ENCODE data around the gene NUAK1. TPM values are rescaled to one million over a fixed set of nuclear protein-coding genes. Genes with fewer than 3 reads are reported as not detected.

The NUAK1 gene
- total and polyA plus RNA-seq, 4 donors, result 2.9 to 14.1 (median 9.2) TPM

DNA sequence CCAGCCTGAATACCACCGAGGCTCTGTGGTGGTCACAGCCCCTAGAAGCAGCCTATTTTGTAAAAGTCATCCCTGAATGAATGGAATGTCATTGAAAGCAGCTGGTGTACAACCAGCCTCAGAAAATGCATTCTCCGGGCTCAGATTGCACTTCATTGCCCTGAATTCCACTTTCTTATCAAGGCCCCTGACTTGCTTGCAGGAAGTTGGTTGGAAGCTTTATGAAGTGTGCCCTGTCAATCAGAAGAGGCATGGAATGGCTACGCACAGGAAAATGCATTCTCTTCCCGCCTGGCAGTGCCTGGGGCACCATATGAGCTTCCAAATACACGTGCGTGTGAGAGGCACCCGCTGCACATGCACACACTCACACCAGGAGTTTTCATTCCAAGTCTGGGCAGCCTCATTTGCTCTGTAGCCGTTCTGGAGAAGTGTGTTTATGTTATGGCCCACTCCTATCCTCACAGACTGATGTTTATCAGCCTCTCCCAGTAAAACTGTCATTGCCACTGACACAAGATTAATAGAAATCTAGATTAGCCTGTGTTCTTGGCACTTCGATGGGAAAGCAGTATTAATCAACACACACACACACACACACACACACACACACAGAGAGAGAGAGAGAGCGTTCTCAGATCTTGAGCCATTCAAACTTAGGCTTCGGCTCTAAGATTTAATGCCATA is 63.9 kb downstream of the NUAK1 start:
- TF ChIP-seq, protein P1, sequence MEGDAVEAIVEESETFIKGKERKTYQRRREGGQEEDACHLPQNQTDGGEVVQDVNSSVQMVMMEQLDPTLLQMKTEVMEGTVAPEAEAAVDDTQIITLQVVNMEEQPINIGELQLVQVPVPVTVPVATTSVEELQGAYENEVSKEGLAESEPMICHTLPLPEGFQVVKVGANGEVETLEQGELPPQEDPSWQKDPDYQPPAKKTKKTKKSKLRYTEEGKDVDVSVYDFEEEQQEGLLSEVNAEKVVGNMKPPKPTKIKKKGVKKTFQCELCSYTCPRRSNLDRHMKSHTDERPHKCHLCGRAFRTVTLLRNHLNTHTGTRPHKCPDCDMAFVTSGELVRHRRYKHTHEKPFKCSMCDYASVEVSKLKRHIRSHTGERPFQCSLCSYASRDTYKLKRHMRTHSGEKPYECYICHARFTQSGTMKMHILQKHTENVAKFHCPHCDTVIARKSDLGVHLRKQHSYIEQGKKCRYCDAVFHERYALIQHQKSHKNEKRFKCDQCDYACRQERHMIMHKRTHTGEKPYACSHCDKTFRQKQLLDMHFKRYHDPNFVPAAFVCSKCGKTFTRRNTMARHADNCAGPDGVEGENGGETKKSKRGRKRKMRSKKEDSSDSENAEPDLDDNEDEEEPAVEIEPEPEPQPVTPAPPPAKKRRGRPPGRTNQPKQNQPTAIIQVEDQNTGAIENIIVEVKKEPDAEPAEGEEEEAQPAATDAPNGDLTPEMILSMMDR (IDR thresholded peaks at IDR 0.05; ENCODE audit: control extremely low read depth, extremely low read depth), result no peak
- peaks cover 0 to 4% (median 2%) of the 10 kb centered on the region in 4 donors for H3K36me3 ChIP-seq (ENCODE audit: control insufficient read depth in 4 of 4, insufficient read depth in 4 of 4, low read length in 4 of 4)
- H3K27ac ChIP-seq (ENCODE audit: low read depth in 1 of 2, low read length in 1 of 2), result peak overlapping the region; percentile 48 to 69
- peaks cover 4 to 56% (median 26%) of the 10 kb centered on the region in 5 donors for H3K4me1 ChIP-seq (ENCODE audit: control insufficient read depth in 5 of 5, insufficient read depth in 5 of 5, low read length in 5 of 5)
- no peaks in the 10 kb centered on the region for H3K27me3 ChIP-seq (ENCODE audit: control insufficient read depth in 3 of 3, insufficient read depth in 3 of 3, low read length in 2 of 3)
- no peaks in the 10 kb centered on the region for H3K9me3 ChIP-seq (ENCODE audit: control insufficient read depth in 4 of 4, insufficient read depth in 3 of 4, low read length in 3 of 4)
- DNase-seq (peak; percentile 82 to 92 (median 91)), ATAC-seq (ENCODE audit: insufficient read depth, low FRiP score) (no peak)
- no peak overlapping the region for H3K4me3 ChIP-seq
- H3K9ac ChIP-seq (ENCODE audit: insufficient read depth in 1 of 2, low read length in 2 of 2), result no peak overlapping the region
- 33 to 48% methylated on average over 11 of the region's 11 CpGs for WGBS, 2 donors

DNA sequence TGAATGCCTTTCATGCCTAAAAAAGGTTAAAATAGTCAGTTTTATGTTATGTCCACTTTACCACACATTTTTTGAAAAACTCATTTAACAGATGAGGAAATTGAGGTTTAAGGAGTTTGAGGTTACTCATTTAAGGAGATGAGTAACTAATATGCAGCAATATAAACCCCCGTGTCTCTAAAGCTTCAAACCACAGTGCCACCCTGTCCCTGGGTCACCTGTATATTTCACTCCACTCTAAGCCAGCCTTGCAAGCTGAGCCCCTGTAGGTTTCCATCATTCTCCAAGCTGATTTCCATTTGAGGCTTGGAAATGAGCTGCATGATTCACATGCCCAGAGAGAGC is 64.4 kb downstream of the NUAK1 start:
- 59 to 60% methylated on average over 1 of the region's 1 CpG for WGBS, 2 donors
- Histone ChIP-seq H3K27ac (ENCODE audit: low read depth in 1 of 2, low read length in 1 of 2) (peak overlapping the region; percentile 48 to 69), H3K27me3 (ENCODE audit: control insufficient read depth in 3 of 3, insufficient read depth in 3 of 3, low read length in 2 of 3) (no peaks in the 10 kb centered on the region), H3K36me3 (ENCODE audit: control insufficient read depth in 4 of 4, insufficient read depth in 4 of 4, low read length in 4 of 4) (peaks cover 0 to 7% (median 2%) of the 10 kb centered on the region in 4 donors), H3K4me1 (ENCODE audit: control insufficient read depth in 5 of 5, insufficient read depth in 5 of 5, low read length in 5 of 5) (peaks cover 3 to 55% (median 26%) of the 10 kb centered on the region in 5 donors), H3K9ac (ENCODE audit: insufficient read depth in 1 of 2, low read length in 2 of 2) (no peak overlapping the region), H3K9me3 (ENCODE audit: control insufficient read depth in 4 of 4, insufficient read depth in 3 of 4, low read length in 3 of 4) (no peaks in the 10 kb centered on the region), H3K4me3 (no peak overlapping the region)
- DNase-seq (no peak), ATAC-seq (ENCODE audit: insufficient read depth, low FRiP score) (no peak)
- TF ChIP-seq, protein P1 (IDR thresholded peaks at IDR 0.05; ENCODE audit: control extremely low read depth, extremely low read depth), result no peak

DNA sequence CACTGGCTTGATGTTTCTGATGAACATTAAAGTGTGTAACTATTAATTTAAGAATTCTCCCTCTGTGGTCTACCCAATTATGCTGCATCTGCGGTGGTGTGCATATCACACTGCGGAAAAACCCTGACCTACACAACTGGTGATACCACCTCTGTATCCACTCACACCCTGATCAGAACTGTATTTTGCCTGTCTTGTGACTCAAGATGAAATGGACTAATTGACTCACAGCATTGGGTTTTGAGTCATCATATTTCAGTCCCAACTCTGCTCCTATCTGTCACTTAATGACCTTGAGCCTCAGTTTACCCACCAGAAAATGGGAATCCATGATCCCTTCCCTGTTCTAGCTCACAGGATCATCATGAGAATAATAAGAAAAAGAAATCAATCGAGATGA is 65.6 kb downstream of the NUAK1 start:
- ATAC-seq (ENCODE audit: insufficient read depth, low FRiP score) (no peak), DNase-seq (no peak)
- 93 to 94% methylated on average over 3 of the region's 3 CpGs for WGBS, 2 donors
- H3K9ac ChIP-seq (ENCODE audit: insufficient read depth in 1 of 2, low read length in 2 of 2), result no peak overlapping the region
- peak overlapping the region in 1 of 2 donors; percentile 23 for H3K27ac ChIP-seq (ENCODE audit: low read depth in 1 of 2, low read length in 1 of 2)
- H3K4me1 ChIP-seq (ENCODE audit: control insufficient read depth in 5 of 5, insufficient read depth in 5 of 5, low read length in 5 of 5), result peaks cover 3 to 55% (median 26%) of the 10 kb centered on the region in 5 donors
- TF ChIP-seq, protein P1 (IDR thresholded peaks at IDR 0.05; ENCODE audit: control extremely low read depth, extremely low read depth), result no peak
- peaks cover 0 to 8% (median 4%) of the 10 kb centered on the region in 4 donors for H3K36me3 ChIP-seq (ENCODE audit: control insufficient read depth in 4 of 4, insufficient read depth in 4 of 4, low read length in 4 of 4)
- no peak overlapping the region for H3K4me3 ChIP-seq
- peaks cover 0 to 2% (median 0%) of the 10 kb centered on the region in 4 donors for H3K9me3 ChIP-seq (ENCODE audit: control insufficient read depth in 4 of 4, insufficient read depth in 3 of 4, low read length in 3 of 4)
- no peaks in the 10 kb centered on the region for H3K27me3 ChIP-seq (ENCODE audit: control insufficient read depth in 3 of 3, insufficient read depth in 3 of 3, low read length in 2 of 3)
